SHP77 treated with DMSO at 0.1 percent for 48 hours (cell line): ENCODE results near the gene ZFYVE28.

Source experiments
- DNase-seq: peaks from one replicate; lab custom pipeline; 2025; lab: John Stamatoyannopoulos, UW

ZFYVE28 gene

DNA sequence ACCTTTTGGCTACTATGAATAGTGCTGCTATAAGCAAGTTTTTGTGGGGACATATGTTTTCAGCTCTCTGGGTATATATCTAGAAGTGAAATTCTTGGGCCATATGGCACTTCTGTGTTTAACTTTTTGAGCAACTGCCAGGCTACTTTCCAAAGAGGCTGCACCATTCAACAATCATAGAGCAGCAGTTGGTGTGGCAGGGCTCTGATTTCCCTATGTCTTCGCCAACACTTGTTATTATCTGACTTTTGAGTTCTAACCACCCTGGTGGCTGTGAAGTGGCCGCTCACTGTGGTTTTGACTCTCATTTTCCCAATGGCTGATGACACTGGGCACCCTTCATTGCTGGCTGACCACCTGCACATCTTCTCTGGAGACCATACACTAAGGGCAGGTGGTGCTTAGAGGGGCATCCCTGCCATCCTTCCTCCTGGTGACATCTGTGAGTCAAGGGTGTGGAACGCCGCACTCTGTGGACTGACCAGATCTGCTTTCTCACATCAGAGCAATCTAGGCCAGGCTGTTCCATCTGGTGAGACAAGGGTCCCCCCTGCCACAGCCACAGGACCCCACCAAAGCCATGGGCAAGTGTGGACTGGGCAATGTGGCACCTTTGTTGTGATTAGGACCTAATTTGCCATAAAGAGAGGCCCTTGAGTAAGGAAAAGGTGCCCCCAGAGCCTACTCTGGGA, 49.6 kb downstream of the ZFYVE28 start:
- DNase-seq: no peak

DNA sequence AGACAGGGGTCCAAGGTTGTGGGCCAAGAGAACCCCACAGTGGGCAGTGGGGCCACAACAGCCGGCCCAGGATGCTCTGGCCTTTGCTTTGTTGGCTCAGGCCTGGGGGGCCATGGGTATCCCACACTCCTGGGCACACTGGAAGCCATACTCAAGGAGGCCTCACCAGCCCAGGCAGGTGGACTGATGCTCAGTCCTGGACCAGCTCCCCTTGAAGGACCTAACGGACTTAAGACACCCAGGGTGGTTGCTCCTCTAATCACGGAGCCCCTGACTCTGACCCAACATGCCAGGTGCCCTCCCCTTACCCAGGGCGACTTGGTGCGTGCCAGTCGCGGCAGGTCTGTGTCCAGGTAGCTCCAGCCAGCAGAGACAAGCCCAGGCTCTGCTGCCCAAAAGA, 50.8 kb downstream of the ZFYVE28 start:
- no peak for DNase-seq

DNA sequence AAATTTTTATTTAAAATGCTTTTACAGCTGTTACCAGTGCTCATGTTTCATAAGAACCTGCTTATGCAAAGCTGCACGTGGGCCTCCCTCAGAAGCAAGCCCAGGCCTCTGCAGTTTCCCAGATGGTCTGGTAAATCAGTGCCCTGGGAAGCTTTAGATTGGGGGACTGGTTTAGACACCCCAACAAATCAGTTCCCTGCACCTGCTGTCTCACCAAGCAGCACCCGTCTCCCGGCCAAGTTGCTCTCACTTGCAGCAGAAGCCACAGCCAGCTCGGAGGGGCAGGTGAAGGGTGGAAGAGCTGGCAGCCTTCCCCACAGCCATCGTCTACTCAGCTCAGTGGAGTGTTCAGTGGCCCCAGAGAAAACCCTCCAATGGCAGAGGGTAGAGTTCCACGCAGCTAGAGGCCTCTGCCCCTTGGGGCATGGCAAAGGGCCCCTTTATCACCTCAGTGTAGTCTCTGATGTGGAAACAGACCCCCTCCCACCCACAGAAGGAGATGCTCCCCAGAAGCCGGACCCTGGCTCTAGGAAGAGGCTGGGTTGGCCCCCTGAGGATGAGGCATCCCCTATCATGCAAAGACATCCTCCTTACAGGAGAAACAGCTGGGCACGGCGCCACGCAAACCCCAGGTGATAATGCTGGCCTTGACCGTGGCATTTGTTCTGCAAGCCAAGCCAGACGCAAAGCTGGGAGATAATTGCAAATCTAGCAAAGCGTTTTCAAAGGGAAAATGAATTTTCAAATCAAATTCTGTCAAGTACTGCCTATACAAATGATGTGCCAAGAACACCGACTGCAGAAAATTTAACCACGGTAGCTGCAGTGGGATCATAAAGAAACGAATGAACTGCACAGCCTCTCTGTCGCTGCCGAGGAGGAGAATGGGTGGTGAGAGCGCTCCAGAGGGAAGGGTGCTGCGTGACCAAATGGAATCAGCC, 51.9 kb downstream of the ZFYVE28 start:
- DNase-seq: no peak

DNA sequence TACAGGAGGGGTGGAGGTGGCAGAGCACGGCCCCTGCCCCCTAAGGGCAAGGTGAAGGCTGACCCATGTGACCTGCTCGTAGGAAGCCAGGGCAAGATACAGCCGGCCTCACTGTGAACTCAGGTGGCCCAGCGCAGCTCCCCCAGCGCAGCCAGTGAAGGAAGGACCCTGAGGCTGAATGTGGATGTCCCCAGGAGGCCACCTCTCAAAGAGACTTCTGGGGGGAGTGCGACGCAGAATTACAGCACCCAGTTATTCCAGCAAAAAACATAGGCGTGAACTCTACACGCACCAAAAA, 52.6 kb downstream of the ZFYVE28 start:
- DNase-seq: no peak

DNA sequence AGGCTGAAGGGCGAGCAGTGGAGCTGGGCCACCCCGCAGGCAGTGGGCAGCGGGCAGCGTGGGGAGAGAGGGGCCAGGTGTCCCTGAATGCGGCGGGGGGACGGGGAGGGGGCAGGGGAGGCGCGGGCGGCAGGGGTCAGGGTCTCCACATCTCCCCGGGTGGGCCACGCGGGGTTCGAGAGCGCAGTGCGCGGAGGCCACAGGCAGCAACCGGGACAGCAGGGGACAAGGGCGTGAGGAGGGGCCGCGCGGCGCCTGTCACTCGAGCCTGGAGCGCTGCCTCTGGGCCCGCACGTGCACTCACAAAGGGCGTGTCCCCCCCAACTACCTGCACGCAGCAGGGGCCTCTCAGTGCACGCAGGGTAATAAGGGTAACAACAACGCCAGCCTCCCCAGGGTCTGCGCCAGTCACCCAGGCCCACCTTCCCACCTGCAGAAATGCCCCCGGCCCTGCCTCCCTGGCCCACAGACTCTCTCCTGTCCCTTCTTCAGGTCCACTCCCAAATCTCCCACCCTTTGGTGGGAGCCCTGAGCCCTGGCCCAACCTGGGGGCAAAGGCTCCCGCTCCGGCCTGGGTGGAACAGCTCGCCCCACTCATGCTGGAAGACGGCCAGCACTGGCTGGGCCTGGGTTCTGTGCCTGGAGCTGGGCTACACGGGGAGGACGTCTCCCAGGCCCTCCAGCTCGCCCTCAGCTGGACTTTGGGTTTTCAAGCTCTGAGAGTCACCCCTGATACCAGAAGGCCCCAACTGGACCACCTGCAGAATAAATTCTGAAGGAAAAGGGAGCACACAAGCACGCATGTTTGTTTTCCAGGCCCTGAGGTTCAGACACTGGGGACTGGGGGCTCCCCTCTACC, 53.2 kb downstream of the ZFYVE28 start:
- no peak for DNase-seq

DNA sequence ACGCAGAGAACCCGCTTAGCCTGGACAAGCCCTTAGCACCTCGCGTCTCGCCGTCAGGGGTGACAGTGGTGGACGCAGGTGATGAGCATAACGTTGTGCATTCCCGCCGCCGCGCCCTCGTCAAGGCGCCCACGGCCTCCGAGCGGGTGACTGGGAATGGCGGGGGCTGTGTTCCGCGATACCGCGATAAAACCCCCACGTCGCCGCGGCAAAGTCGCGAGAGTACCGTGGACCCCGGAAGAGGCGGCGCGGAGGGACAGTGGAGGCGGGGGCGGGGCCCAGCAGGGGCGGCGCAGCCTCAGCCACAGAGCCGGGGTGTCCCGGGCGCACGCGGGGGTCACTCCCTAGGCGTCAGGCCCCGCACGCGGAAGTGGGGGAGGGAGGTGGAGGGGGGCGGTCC, 53.8 kb downstream of the ZFYVE28 start:
- DNase-seq: no peak

DNA sequence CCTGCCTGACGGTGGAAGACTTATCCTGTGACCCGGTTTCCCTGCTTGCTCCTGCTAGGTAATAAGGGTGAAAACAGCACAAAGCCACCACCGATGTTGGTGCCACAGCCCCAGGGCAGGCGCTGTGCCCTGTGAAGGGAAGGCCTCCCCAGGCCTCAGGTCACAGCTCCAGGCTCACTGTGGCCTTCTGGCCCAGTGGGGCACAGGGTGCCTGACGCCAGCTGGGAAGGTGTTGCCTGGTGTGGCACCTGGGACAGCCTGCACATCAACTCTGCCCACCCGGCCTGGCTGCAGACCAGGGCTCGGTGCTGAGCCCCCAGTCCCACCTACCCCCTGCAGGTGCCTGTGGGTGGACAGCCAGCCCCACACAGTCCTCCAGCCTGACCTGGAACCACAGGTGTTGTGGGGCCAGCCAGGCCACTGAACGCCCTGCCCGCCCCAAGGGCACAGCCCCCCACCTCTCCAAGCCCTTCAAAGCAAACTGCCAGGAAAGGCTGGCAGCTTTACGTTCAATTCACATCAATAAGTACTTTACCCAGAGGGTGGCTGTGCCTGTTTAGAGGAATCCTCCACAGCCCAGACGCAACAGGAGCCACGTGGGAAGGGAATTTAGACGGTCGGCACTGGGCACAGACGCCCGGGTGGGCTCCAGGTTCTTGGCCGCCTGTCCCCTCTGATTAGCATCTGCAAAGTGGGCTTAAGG, 54.3 kb downstream of the ZFYVE28 start:
- DNase-seq: no peak

DNA sequence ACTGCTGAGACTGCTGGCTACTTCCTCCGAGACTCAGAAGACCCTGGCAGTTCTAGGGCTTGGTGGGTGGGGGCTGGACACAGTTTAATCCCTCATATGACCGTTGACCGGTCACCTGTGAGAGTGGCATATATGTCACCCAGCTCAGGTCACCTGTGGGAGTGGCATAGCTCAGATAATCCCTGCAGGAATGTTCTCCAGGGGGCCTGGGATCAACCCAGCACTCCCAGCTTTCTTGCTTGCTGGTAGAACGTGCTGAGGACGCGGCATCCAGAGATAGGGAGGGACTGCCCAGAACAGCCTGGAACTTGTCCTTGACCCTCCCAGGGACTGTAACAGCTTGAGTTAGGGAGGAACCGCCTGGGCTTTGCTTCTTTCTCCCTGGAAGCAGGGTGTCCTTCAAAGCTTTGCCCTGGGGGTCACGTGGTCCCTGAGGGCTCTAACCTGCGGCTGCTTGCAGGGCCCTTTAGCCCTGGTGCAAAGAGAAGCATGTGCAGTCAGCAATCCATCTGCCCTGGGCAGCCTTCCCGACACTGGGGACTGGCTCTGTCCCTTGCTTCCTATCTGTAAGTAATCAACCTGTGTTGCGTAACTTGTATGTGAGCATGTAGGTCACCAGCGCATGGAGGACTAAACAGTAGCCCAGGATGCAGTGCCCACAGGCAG, 55.3 kb downstream of the ZFYVE28 start:
- no peak for DNase-seq

DNA sequence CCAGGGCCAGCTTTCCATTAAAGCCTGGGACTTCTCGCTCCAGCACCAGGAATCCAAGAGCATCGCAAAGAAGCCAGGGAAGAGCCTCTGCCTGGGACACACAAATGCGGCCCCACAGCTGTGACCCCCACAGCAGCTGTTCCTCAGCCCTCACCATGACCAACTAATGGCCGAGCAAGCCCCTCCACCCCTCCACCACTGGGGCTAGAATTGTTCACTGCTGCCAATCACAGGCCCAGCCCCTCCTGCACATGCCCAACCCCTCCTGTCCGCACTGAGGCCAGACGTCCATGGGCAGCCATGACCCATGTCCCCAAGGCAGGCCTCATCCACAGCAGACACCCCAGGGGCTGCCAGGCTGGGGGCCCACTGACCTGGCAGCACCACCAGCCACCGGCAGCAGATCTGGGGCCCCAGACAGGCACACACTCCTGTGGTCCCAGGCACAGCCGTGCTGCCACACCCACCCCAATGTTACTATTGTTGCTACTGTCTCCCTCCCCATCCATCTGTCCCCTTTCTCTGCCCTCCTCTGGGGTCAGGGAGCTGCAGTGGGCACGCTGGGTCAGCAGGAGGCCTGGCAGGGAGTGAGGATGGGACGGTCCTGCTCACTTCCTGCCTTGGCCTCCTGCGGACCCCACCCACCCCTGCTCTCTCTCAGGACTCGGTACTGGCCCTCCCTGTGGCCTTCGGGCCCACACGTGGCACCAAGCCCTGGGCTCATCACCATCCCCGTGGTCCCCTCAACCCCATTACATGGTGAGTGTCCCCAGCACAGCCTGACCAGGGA, 56.0 kb downstream of the ZFYVE28 start:
- no peak for DNase-seq

DNA sequence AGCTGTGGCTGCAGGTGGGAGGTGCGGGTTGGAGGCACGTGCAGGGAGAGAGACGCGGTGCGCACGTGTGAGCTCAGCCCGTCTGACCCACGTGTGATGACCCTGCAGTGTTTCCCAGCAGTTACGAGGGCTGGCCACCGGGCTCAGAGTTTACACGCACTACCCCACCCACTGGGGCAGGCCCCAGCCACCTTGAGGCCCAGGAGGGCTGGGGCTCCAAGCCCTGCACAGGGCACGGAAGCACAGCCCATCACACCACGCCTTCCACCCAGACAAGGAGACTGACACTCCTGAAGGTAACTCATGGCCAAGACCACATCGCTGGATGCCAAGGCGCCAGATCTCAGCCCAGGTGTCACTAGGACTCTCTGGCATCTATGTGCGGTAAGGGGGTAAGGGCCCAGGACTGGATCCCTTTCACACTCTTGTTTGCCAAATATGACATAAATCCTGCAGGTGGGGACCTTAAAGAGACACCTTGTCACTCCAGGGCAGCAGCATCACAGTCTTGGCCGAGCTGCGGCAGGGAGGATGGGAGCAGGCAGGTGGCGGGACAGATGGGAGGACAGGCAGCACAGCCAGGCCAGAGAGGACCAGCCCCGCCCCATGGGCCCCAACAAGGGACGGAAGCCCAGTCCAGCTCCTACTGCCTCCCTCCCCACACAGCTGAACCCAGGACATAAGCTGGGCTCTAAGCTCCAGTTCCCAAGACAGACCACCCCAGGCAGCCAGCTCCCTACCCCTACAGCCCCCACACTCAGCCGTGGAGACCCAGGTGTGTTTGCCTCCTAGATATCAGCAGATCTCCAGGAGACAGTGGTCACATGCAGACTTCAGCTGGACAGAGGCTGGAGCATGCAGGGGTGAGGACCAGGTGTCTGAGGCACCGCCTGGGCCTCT, 56.8 kb downstream of the ZFYVE28 start:
- no peak for DNase-seq

DNA sequence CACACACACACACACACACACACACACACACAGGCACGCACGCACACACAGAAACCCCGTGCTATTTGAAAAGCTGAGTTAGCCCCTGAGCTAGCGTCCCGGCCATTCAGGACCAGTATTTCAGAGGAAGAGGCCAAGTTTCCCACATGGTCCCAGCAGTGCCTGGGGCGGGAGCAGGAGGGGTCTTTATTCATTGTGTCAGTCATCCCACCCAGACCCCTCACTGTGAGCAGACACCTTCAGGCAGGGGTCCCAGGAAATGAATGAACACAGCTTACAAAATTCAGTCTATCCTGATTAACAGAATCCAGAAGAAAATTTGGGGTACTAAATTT, 58.1 kb downstream of the ZFYVE28 start:
- no peak for DNase-seq

DNA sequence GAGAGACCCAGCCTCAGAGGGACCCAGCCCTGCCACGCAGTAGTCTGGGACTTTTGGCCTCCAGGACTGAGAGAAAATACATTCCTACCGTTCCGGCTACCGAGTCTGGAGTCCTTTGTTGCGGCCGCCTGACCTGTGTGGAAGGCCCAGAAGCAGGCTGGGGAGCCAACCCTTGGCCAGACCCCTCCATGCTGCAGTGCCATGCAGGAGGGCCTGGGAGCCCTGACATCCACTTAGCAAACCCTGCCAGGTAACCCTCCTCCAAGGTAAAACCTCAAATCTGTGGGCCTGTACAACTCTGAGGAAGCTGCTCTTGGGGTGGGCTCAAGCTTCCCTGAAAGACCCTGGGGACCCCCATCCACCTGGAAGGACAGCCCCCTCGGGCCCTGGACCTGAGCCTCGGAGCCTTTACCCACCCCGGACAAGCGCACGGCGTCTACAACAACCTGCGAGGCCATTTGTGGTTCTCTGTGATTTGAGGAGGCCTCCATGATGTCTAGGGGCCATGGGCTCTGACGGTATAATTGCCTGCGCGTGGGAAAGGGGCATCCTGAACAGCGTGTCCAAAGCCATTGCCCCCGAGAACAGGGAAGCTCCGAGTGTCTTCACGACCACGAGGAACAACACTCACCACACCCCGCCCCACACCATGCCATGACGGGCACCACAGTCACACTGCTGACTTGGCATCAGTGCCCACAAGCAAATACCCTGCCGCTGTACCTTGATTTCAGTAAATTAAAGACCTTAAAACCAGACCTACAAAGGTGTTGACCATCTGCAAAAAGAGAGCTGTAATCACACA, 58.7 kb downstream of the ZFYVE28 start:
- DNase-seq: no peak

DNA sequence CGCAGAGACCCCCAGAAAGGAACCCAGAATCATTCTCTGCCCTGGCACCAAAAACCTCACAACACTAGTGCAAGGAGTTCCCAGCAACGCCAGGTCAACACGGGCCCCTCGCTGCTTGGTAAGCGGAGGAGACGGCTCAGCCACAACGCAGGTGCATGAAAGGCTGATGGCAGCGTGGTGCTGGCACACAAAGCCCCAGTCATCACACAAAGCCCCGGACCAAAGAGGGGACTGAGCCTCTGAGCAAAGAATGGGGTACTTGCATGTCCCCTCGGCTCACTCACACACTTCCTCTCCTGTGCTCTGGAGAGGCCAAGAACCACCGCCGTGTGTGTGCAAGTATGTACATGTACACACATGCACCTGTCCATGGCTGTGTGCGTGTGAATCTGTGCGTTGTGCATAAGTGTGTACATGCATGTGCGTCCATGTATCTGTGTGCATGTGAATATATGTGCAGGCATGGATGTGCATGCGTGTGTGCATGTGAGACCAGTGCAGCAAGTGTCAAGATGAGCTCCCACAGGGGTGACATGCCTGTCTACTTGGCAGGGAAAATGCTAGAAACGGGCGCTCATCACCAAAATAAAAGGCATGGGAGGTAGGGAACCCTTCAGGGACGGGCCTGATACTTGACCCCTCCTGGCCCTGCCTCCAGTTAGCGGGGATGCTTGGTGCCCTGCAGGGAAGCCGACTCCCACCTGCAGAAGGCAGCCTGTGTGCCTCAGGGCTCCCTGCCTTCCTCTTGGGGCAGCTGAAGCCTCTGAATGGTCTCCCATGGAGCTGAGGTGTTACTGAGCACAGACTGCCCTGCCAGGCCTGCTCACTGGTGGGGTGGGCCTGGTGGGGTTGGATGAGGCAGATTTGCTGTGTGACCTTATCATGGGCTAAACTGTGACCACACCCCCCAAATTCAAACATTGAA, 60.4 kb downstream of the ZFYVE28 start:
- DNase-seq: no peak

DNA sequence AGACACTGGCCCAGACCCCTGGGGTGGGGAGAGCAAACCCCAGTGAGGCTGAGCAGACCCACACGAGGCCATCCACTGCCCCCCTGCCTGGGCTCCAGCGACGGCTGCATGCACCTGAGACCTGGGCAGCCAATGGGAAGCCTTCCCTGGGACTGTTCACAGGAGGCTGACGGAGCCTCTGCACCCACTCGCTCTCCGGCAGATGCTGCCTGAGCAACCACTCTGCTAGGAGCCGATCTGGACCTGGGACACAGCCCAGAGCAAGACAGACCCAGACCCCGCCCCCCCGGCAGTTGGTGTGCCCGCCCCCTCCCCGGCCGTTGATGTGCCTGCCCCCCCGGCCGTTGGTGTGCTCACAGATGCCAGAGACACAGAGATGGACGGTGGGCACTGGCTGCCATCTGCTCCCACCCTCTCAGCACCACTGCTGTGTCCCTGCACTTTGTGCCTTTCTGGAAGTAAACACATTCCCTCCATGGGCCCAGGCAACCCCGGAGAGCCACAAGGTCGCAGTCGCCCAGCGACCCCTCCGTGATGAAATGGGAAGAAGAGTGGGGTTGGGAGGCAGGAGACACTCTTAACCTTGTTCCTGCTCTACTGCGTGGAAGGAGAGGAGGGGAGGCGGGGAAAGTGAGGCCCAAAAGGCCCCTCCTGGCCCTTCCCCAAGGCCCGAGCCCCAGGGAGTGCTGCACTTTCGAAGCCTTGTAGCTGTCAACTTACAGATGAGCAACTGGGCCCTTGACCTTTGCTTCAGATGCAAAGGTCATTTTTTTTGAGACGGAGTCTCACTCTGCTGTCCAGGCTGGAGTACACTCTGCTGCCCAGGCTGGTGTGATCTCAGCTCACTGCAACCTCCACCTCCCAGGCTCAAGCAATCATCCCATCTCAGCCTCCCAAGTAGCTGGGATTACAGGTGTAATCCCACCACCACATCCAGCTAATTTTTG, 62.0 kb downstream of the ZFYVE28 start:
- no peak for DNase-seq

DNA sequence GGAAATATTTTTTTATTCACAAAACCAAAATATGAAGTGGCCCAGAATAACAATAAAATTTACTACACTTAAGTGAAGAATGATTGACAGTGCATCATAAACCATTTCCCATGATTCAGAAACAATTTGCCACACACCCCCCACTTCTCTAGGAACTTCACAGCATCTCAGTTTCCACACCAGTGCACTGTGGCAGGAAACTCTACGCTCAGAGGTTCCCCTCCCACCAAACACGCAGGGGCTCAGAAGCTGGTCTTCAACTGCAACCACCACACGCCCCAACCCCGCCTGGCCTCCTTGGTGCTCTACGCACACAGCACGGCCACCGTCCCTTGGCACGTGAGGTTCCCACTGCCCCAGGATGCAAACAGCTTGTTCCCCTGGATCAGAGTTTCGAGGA, 63.7 kb downstream of the ZFYVE28 start:
- no peak for DNase-seq

DNA sequence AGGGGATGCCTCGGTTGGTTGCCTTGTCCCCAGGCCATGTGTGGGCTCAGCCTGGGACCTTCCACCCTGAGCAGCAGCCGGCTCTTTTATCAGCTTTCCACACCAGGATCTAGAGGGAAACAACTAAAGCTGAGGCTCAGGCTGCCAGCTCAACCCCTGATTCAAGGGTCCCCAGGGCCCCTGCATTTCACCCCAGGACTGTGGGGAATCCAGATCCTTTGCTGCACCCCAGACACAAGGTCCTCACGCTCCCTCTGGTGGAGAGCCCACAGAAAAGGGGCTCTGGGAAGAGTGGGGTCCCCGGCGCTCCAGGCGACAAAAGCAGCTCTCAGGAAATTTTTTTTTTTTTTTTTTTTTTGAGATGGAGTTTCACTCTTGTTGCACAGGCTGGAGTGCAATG, 64.3 kb downstream of the ZFYVE28 start:
- DNase-seq: no peak
